ENCODE results near the gene CDT1. TPM values are rescaled to one million over a fixed set of nuclear protein-coding genes. Genes with fewer than 3 reads are reported as not detected.

Gene CDT1
- total and polyA plus RNA-seq, 9 donors = 0.18 to 3.2 (median 0.95) TPM; not detected in 1

DNA sequence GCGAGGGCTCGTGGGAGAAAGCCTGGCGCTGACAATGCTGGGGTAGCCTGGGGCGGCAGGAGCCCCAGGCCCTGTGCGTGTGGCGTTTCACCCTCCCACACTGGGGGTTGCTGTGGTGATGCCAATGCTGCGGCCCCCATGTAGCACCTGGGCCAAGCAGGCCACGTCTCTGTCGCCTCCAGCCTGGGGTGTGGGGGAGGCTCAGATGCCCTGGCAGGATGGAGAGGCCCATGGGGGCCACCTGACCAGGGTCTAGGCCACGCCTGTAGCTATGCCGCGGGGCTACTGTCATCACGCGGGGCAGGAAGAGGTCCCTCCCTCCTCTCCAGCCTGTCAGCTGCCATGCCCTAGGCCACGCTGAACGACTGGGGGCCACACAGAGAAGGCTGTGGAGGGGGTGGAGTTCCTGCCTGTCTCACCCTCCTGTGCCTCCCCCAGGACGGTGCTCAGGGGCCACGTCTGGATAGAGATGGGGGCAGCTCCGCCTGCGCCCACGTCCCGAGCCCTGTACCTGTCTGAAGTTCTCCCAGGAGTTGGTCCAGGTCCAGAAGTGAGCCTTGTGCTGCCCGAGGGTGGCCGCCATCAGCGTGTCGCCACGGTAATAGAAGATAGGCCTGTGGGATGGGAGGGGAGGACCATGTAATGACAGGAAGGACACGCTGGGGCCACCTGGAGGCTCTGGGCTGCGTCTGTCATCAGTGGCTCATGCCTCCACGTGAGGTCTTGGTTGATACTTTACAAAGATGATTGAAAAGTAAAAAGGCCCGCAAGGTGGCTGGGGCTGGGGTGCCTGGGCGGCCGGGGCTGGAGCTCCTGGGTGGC is 20.9 kb downstream of the CDT1 start:
- Histone ChIP-seq H3K9me3 (no peaks in the 10 kb centered on the region), H3K36me3 (no peaks in the 10 kb centered on the region), H3K27ac (no peak overlapping the region), H3K27me3 (no peaks in the 10 kb centered on the region), H3K4me3 (no peak overlapping the region), H3K4me1 (ENCODE audit: insufficient read depth) (no peaks in the 10 kb centered on the region)
- intact Hi-C loops (cut with DNase I) = no loop called here
- no peak for DNase-seq
- WGBS, 3 donors = 76 to 86% (median 85%) methylated on average over 33 of the region's 33 CpGs
- TF ChIP-seq EP300 (IDR thresholded peaks at IDR 0.05) (no peak), POLR2A (IDR thresholded peaks at IDR 0.05) (no peak), CTCF (IDR thresholded peaks at IDR 0.05) (no peak)

DNA sequence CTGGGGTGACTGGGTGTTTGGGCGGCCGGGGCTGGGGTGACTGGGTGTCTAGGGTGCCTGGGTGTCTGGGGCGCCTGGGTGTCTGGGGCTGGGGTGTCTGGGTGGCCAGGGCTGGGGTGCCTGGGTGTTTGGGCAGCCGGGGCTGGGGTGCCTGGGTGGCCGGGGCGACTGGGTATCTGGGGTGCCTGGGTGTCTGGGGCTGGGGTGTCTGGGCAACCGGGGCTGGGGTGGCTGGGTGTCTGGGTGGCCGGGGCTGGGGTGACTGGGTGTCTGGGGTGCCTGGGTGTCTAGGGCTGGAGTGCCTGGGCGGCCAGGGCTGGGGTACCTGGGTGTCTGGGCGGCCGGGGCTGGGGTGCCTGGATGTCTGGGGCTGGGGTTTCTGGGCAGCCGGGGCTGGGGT is 21.6 kb downstream of the CDT1 start:
- no peak for TF ChIP-seq CTCF (IDR thresholded peaks at IDR 0.05)
- Histone ChIP-seq H3K9me3 (no peaks in the 10 kb centered on the region), H3K27me3 (no peaks in the 10 kb centered on the region), H3K36me3 (no peaks in the 10 kb centered on the region), H3K4me3 (no peak overlapping the region), H3K27ac (no peak overlapping the region), H3K4me1 (ENCODE audit: insufficient read depth) (no peaks in the 10 kb centered on the region)
- intact Hi-C loops (cut with DNase I) = no loop called here
- DNase-seq = no peak
- WGBS, 3 donors = 94 to 98% (median 98%) methylated on average over 9 to 12 of the region's 12 CpGs

- Histone ChIP-seq H3K27ac (no peak overlapping the region), H3K9me3 (no peaks in the 10 kb centered on the region), H3K36me3 (no peaks in the 10 kb centered on the region), H3K4me3 (no peak overlapping the region), H3K27me3 (no peaks in the 10 kb centered on the region), H3K4me1 (ENCODE audit: insufficient read depth) (no peaks in the 10 kb centered on the region)
- intact Hi-C loops (cut with DNase I) = no loop called here
- no peak for TF ChIP-seq EP300 (IDR thresholded peaks at IDR 0.05)
- TF ChIP-seq POLR2A (IDR thresholded peaks at IDR 0.05) = no peak
- TF ChIP-seq CTCF (IDR thresholded peaks at IDR 0.05) = no peak
- 86 to 93% (median 87%) methylated on average over 22 to 26 of the region's 26 CpGs for WGBS, 3 donors
- no peak for DNase-seq
These were observed 22.7 kb downstream of the CDT1 start for GRCh38 chr16:88826070-88826840.

- Histone ChIP-seq H3K4me3 (no peak overlapping the region), H3K9me3 (no peaks in the 10 kb centered on the region), H3K27ac (no peak overlapping the region), H3K4me1 (ENCODE audit: insufficient read depth) (no peaks in the 10 kb centered on the region), H3K36me3 (no peaks in the 10 kb centered on the region), H3K27me3 (no peaks in the 10 kb centered on the region)
- no peak for DNase-seq
- WGBS, 3 donors = 90 to 94% (median 91%) methylated on average over 19 to 21 of the region's 21 CpGs
- no peak for TF ChIP-seq POLR2A (IDR thresholded peaks at IDR 0.05)
- TF ChIP-seq EP300 (IDR thresholded peaks at IDR 0.05) = no peak
- no peak for TF ChIP-seq CTCF (IDR thresholded peaks at IDR 0.05)
- intact Hi-C loops (cut with DNase I) = no loop called here
These were observed 24.1 kb downstream of the CDT1 start for GRCh38 chr16:88827727-88828126.

Measured in ovary (tissue), 9 donors.